Esophagus muscularis mucosa (tissue), 3 donors: ENCODE data around the gene MPC1.

Source experiments
- CTCF ChIP-seq, 3 experiments: fragments of 200-600 bp in 2 of 3; fragments of 450-650 bp in 1 of 3; sonication (generic) in 2 of 3; IDR thresholded peaks; one replicate each; pipeline ENCODE4 v1.5.1; 2017 to 2019; ENCODE audit warnings: antibody characterized with exemption in 3 of 3, mild to moderate bottlenecking in 2 of 3, moderate library complexity in 1 of 3
- POLR2AphosphoS5 ChIP-seq, 2 donors: sonication (generic); formaldehyde crosslinking; IDR thresholded peaks; one replicate each; pipeline ENCODE4 v1.6.1; 2017; ENCODE audit warnings: antibody characterized with exemption in 2 of 2

DNA sequence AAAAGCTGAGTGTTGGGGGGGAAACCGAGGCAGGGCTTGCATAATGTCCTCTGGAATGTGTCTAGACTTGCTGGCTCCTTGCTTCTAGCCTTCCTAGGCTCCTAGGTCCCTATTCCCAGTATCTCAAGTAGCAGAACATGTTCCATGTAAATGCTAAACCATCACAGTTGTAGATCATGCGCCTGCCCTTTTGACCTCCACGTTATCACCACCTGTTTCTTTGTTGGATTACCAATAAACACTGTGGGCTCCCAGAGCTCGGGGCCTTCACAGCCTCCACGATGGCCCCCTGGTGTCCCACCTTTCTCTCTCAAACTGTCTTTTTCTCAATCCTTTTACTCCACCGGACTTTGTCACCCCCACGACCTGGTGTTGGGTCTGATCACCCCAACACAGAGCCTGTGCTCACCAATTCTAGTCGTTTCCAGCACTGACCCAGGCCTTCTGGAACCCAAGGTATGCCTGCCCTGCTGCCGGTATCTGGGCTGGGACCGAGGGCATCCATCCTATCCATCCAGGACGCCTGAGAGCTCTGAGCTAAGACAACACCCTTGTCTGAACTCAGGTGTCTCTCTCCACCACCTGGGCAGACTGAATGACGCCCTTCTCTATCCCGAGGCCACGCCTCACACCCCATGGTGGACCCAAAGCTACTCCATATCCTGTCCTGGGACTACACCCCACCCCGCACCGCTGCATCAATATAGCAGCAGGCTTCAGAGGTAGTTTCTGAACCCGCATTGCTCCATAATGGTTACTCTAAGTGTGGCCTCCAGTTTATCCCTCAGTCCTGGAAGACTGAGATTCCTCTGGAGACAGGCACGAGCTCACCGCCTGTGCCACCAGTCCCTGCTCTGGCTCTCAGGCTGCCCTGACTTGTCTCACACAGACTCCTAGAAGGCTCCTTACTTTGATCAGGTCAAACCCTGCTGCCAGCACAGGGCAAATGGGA, 65.2 kb downstream of the MPC1 start:
- TF ChIP-seq CTCF (IDR thresholded peaks at IDR 0.05) (no peak), POLR2AphosphoS5 (IDR thresholded peaks at IDR 0.05) (no peak)
